ENCODE measurements around the gene AUTS2. TPM values are rescaled to one million over a fixed set of nuclear protein-coding genes. Genes with fewer than 3 reads are reported as not detected.

Gene AUTS2
- total and polyA plus RNA-seq, 10 of the 15 experiments (the other 5 are each of a cell fraction or from before 2014, with no cell fraction given), result 6.4 to 55.6 (median 21.6) TPM

DNA sequence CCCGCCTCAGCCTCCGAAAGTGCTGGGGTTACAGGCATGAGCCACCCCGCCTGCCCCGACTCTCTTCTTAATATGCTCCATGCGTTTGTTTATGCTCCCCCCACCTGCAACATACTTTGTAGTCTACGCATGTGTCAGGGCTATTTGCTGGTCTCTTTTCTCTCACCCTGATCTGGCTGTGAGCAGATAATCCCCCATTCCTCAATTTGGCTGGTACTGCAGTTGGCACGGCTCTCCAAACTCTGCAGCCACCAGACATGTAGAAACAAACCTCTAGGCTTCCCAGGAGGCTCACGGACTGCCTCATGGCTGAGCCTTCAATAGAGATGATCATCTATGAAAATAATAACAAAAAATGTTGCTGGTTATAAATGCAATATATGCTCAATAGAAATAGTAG, 993.4 kb downstream of the AUTS2 start:
- in situ Hi-C loops (cut with MboI), result no loop called here
- intact Hi-C loops (cut with micrococcal nuclease; ENCODE audit: unreplicated experiment), result no loop called here
- no peak for FAIRE-seq
- ChIA-PET CTCF (no interaction called here), POLR2A (no interaction called here), RAD21 (ENCODE audit: unreplicated experiment) (no interaction called here), SMC1A (ENCODE audit: uncharacterized antibody, unreplicated experiment) (no interaction called here)
- no TSS peak for BruUV-seq (replicated peaks)
- no peaks in the 10 kb centered on the region for H3K9me3 ChIP-seq (replicated peaks; ENCODE audit: control insufficient read depth, insufficient read depth, low read length)
- H3K36me3 ChIP-seq (ENCODE audit: control insufficient read depth in 2 of 2, insufficient read depth in 2 of 2, low read length in 1 of 2), result no peaks in the 10 kb centered on the region
- no peak for ATAC-seq
- no peaks in the 10 kb centered on the region for H3K27me3 ChIP-seq (replicated peaks in 1 of 2; ENCODE audit: control insufficient read depth in 2 of 2, insufficient read depth in 2 of 2, low read length in 1 of 2)
- H3K4me2 ChIP-seq (ENCODE audit: control insufficient read depth, insufficient read depth), result no peak overlapping the region
- no peak overlapping the region for H2AFZ ChIP-seq (ENCODE audit: control insufficient read depth, low read depth, low read length)
- no peak for DNase-seq (ENCODE audit: low read depth, low spot score)
- H3K4me1 ChIP-seq (ENCODE audit: control insufficient read depth, insufficient read depth, low read length), result peaks cover 19% of the 10 kb centered on the region
- no peak for TF ChIP-seq ZZZ3 (IDR thresholded peaks at IDR 0.05; ENCODE audit: control insufficient read depth, insufficient read length, low read depth)
- no peak for TF ChIP-seq SREBF2 (IDR thresholded peaks at IDR 0.05; ENCODE audit: low read length)
- TF ChIP-seq STAT3 (IDR thresholded peaks at IDR 0.05; ENCODE audit: low read depth, low read length), result no peak
- no peak for TF ChIP-seq POLR2AphosphoS5 (IDR thresholded peaks at IDR 0.05; ENCODE audit: low read length)
- TF ChIP-seq, protein P1, sequence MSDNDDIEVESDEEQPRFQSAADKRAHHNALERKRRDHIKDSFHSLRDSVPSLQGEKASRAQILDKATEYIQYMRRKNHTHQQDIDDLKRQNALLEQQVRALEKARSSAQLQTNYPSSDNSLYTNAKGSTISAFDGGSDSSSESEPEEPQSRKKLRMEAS (IDR thresholded peaks at IDR 0.05; ENCODE audit: low read depth, low read length), result no peak
- TF ChIP-seq NRF1 (conservative IDR thresholded peaks at IDR 0.05; ENCODE audit: low read depth, low read length), result no peak
- TF ChIP-seq, protein P2, sequence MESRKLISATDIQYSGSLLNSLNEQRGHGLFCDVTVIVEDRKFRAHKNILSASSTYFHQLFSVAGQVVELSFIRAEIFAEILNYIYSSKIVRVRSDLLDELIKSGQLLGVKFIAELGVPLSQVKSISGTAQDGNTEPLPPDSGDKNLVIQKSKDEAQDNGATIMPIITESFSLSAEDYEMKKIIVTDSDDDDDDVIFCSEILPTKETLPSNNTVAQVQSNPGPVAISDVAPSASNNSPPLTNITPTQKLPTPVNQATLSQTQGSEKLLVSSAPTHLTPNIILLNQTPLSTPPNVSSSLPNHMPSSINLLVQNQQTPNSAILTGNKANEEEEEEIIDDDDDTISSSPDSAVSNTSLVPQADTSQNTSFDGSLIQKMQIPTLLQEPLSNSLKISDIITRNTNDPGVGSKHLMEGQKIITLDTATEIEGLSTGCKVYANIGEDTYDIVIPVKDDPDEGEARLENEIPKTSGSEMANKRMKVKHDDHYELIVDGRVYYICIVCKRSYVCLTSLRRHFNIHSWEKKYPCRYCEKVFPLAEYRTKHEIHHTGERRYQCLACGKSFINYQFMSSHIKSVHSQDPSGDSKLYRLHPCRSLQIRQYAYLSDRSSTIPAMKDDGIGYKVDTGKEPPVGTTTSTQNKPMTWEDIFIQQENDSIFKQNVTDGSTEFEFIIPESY (IDR thresholded peaks at IDR 0.05), result no peak
- no peak for TF ChIP-seq SREBF1 (IDR thresholded peaks at IDR 0.05; ENCODE audit: low read length)
- no peak for TF ChIP-seq ZNF384 (IDR thresholded peaks at IDR 0.05; ENCODE audit: borderline replicate concordance, low read depth, low read length)
- no peak overlapping the region for H3K27ac ChIP-seq (ENCODE audit: control insufficient read depth, insufficient read depth)
- H3K4me3 ChIP-seq, result no peak overlapping the region
- H3K9ac ChIP-seq (ENCODE audit: control insufficient read depth, insufficient read depth, low read length), result no peak overlapping the region
- H3K79me2 ChIP-seq (ENCODE audit: control insufficient read depth, insufficient read depth, low read length), result no peaks in the 10 kb centered on the region
- H4K20me1 ChIP-seq (ENCODE audit: control insufficient read depth, insufficient read depth), result no peaks in the 10 kb centered on the region
- 61% methylated on average over 8 of the region's 8 CpGs for WGBS (ENCODE audit: insufficient coverage, insufficient replicate concordance, low lambda C conversion rate, missing lambda C conversion rate)

Data from GM12878 (cell line).